K562 (cell line): ENCODE measurements around the gene BMP10. TPM values are rescaled to one million over a fixed set of nuclear protein-coding genes. Genes with fewer than 3 reads are reported as not detected.

Source experiments
- CBFA2T3 ChIP-seq: fragments of 450-650 bp; IDR thresholded peaks from 2 replicates; pipeline ENCODE4 v1.6.1; 2017
- GATA2 ChIP-seq: sonication (generic); formaldehyde crosslinking; IDR thresholded peaks from 2 replicates; pipeline ENCODE4 v1.4.0; 2020; ENCODE audit warnings: mild to moderate bottlenecking, missing genetic modification reagents
- KAT8 ChIP-seq: fragments of 450-650 bp; IDR thresholded peaks from 2 replicates; pipeline ENCODE4 v1.6.1; 2016; ENCODE audit warnings: low read depth, mild to moderate bottlenecking
- PHF8 ChIP-seq: fragments of 200-600 bp; sonication (generic); IDR thresholded peaks from 2 replicates; pipeline ENCODE4 v1.6.1; 2012; ENCODE audit warnings: mixed run types, mild to moderate bottlenecking, inconsistent platforms, low read length, moderate library complexity, borderline replicate concordance
- PKNOX1 ChIP-seq: fragments of 450-650 bp; IDR thresholded peaks from 2 replicates; pipeline ENCODE4 v1.6.1; 2016
- RBM34 ChIP-seq: fragments of 200-400 bp; formaldehyde crosslinking; IDR thresholded peaks from 2 replicates; pipeline ENCODE4 v1.6.1; 2018; ENCODE audit warnings: low read length, borderline replicate concordance; ENCODE audit not compliant: insufficient read depth
- SMAD4 ChIP-seq: fragments of 250-450 bp; sonication (Bioruptor Pico); conservative IDR thresholded peaks from 2 replicates; pipeline ENCODE4 v1.8.0; 2021; ENCODE audit warnings: inconsistent platforms, mild to moderate bottlenecking, moderate library complexity
- SRSF3 ChIP-seq: fragments of 200-400 bp; formaldehyde crosslinking; IDR thresholded peaks from 2 replicates; pipeline ENCODE4 v1.6.1; 2016; ENCODE audit warnings: mild to moderate bottlenecking, low read length, moderate library complexity; ENCODE audit not compliant: insufficient read depth
- UBTF ChIP-seq, 2 experiments: IDR thresholded peaks; 2 replicates each; pipeline ENCODE4 v1.6.1; 2012; ENCODE audit warnings: improper control_type of control experiment in 2 of 2, low read depth in 2 of 2, low read length in 2 of 2, borderline replicate concordance in 1 of 2
- ZBTB9 ChIP-seq: fragments of 450-650 bp; formaldehyde crosslinking; IDR thresholded peaks from 2 replicates; pipeline ENCODE4 v1.4.0; 2020; ENCODE audit warnings: mild to moderate bottlenecking, moderate library complexity
- ZFP91 ChIP-seq: sonication (generic); formaldehyde crosslinking; IDR thresholded peaks from 2 replicates; pipeline ENCODE4 v1.8.0; 2022; ENCODE audit warnings: mild to moderate bottlenecking, missing genetic modification reagents
- ZNF146 ChIP-seq: IDR thresholded peaks from one replicate; pipeline ENCODE4 v1.6.1; 2018; ENCODE audit warnings: missing compliant biosample characterization; ENCODE audit not compliant: unreplicated experiment
- ZNF639 ChIP-seq, 2 experiments: fragments of 200-800 bp in 1 of 2; sonication (Bioruptor generic) in 1 of 2; sonication (generic) in 1 of 2; formaldehyde crosslinking in 1 of 2; IDR thresholded peaks in 1 of 2; conservative IDR thresholded peaks in 1 of 2; 2 replicates each; pipeline versions ENCODE4 v1.5.0 to v1.6.1; 2016 to 2020; ENCODE audit warnings: missing compliant biosample characterization in 1 of 2, missing genetic modification characterization in 1 of 2, missing genetic modification reagents in 1 of 2
- ZSCAN29 ChIP-seq: fragments of 450-650 bp; IDR thresholded peaks from 2 replicates; pipeline ENCODE4 v1.6.1; 2017
- polyA plus RNA-seq, 8 experiments: library from polyadenylated mRNA; depleted of rRNA in 4 of 8; stranded (reverse) in 5 of 8; unstranded in 3 of 8; fragments of >200 nt; fragmentation: Nextera tagmentation in 2 of 8; fragmentation: Illumina TruSeq in 1 of 8; extraction: Ambion mirVana in 2 of 8; extraction: Trizol in 1 of 8; gene quantifications; 2 replicates each; pipeline versions ENCODE4 v1.2.1 to v1.2.3, GENCODE V29; 2011 to 2014; ENCODE audit warnings: inconsistent platforms in 1 of 8, missing spikeins in 1 of 8
- total RNA-seq, 7 experiments: library from RNA; depleted of rRNA in 6 of 7; stranded (reverse); fragments of >200 nt in 6 of 7; fragmentation: Illumina TruSeq in 2 of 7; extraction: Trizol in 2 of 7; gene quantifications; 2 replicates each; pipeline versions ENCODE4 v1.2.1 to v1.2.3, GENCODE V29; 2011 to 2021; ENCODE audit warnings: low replicate concordance in 1 of 7
- TF ChIP-seq, protein P1 (sequence below): fragments of 250-450 bp; sonication (Bioruptor Pico); IDR thresholded peaks from 2 replicates; pipeline ENCODE4 v1.4.0; 2020; ENCODE audit warnings: mild to moderate bottlenecking, moderate library complexity

BMP10 gene
- total and polyA plus RNA-seq, 9 of the 15 experiments (the other 6 are each of a cell fraction or from before 2014, with no cell fraction given), result 0.11 to 0.91 (median 0.43) TPM

- TF ChIP-seq SMAD4 (CRISPR knock-in tag) (0 out of 2 replicates have a peak, but pooled peaks have one; percentile 4), ZFP91 (CRISPR knock-in tag) (no peak), PHF8 (no peak), ZBTB9 (CRISPR knock-in tag) (no peak), KAT8 (no peak), ZNF146 (CRISPR knock-in tag) (no peak), SRSF3 (no peak), UBTF (IDR thresholded peaks at IDR 0.05; ENCODE audit: borderline replicate concordance in 1 of 2, low read depth in 2 of 2, low read length in 2 of 2) (no peak), GATA2 (CRISPR knock-in tag) (no peak), RBM34 (no peak), CBFA2T3 (peak; percentile 34), PKNOX1 (no peak), ZNF639 (CRISPR knock-in tag; conservative IDR thresholded peaks at IDR 0.05 in 1 of 2, IDR thresholded peaks at IDR 0.05 in 1 of 2) (no peak), ZSCAN29 (no peak)
- TF ChIP-seq, protein P1, sequence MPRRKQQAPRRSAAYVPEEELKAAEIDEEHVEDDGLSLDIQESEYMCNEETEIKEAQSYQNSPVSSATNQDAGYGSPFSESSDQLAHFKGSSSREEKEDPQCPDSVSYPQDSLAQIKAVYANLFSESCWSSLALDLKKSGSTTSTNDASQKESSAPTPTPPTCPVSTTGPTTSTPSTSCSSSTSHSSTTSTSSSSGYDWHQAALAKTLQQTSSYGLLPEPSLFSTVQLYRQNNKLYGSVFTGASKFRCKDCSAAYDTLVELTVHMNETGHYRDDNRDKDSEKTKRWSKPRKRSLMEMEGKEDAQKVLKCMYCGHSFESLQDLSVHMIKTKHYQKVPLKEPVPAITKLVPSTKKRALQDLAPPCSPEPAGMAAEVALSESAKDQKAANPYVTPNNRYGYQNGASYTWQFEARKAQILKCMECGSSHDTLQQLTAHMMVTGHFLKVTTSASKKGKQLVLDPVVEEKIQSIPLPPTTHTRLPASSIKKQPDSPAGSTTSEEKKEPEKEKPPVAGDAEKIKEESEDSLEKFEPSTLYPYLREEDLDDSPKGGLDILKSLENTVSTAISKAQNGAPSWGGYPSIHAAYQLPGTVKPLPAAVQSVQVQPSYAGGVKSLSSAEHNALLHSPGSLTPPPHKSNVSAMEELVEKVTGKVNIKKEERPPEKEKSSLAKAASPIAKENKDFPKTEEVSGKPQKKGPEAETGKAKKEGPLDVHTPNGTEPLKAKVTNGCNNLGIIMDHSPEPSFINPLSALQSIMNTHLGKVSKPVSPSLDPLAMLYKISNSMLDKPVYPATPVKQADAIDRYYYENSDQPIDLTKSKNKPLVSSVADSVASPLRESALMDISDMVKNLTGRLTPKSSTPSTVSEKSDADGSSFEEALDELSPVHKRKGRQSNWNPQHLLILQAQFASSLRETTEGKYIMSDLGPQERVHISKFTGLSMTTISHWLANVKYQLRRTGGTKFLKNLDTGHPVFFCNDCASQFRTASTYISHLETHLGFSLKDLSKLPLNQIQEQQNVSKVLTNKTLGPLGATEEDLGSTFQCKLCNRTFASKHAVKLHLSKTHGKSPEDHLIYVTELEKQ (CRISPR knock-in tag), result no peak
Measured at GRCh38 chr2:68915393-68915792, 44.2 kb upstream of the BMP10 start (continued).
